ENCODE results near the gene HDAC9.
A peak's percentile ranks its signal among the peaks of the same experiment; 100 is the strongest.
"Not testable (repeated sequence)": the region's sequence is repeated elsewhere in the genome, so short reads cannot be mapped to it uniquely, and the experiment has no call there.

HDAC9 gene

GRCh38 chr7:18990700-18991099 is 495.2 kb downstream of the HDAC9 start:
- DNase-seq: not testable (repeated sequence)

DNA sequence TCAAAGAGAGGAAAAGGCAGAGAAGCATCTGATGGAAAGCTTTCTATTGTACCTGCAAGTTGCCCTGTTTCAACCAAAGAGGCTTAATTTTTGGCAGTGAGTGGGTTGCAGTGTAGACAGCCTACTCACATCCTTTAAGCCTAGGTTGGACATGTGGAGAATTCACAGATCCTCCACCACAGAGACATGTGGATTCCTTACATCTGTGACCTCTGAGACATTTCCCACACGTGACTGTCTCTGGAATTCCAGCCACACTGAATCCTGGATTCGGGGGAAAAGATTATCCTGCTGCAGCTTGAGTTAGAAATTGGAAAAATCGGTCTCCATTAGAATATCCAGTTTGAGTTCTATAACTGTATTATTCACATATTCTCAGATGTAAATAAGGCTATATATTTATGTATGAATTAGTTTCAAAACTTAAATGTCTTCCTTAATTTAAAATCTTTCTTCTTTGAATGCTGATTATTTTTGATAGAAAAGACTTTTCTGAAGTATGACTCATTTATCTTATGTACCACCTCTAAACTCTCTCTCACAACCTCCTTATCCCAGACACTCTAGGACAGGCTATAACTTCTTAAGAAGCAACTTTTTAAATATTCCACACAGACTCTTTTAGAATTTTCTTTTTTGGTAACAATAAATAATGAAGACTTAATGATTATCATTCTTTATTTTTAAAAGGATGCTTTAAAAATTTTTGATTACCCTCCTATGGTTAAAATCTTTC is 498.6 kb downstream of the HDAC9 start:
- DNase-seq: no peak

DNA sequence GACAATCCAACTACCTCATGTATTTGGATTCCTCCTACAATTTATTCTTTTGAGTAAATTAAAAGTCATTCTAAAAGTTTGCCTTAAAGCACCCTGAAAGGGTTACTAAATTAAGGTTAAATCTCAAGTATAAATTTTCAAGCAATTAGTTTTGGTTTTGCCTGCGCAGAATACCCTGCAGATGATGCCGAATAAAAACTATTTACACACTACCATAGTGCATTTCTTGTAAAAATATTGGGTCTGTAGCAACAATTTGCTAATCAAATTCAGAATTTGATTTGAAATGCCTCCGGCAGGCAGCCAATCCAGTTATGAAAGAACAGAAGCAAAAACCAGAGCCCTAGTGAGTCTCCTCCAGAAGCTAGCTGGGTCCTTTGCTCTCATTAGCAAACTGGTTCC is 499.7 kb downstream of the HDAC9 start:
- DNase-seq: no peak

DNA sequence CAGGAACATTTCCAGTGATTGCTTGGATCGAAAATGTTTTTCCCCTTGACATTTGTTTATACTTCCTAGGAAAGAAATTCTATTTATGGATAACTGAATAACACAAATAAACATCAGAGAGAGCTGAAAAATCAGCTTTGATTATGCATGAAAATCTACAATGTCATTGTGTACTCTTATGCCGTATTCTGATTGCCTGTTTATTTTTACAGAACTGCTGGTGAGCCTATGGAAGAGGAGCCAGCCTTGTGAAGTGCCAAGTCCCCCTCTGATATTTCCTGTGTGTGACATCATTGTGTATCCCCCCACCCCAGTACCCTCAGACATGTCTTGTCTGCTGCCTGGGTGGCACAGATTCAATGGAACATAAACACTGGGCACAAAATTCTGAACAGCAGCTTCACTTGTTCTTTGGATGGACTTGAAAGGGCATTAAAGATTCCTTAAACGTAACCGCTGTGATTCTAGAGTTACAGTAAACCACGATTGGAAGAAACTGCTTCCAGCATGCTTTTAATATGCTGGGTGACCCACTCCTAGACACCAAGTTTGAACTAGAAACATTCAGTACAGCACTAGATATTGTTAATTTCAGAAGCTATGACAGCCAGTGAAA is 500.4 kb downstream of the HDAC9 start:
- DNase-seq: no peak

DNA sequence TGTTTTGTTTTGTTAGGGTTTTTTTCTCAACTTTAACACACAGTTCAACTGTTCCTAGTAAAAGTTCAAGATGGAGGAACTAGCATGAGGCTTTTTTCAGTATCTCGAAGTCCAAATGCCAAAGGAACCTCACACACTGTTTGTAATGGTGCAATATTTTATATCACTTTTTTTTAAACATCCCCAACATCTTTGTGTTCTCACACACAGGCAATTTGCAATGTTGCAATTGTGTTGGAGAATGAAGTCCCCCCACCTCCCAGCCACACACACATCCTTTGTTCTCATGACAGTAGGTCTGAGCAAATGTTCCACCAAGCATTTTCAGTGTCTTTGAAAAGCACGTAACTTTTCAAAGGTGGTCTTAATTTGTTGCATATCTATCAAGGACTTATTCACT is 501.0 kb downstream of the HDAC9 start:
- no peak for DNase-seq

- DNase-seq: no peak
Observed at GRCh38 chr7:18997477-18998150, 502.1 kb downstream of the HDAC9 start.

DNA sequence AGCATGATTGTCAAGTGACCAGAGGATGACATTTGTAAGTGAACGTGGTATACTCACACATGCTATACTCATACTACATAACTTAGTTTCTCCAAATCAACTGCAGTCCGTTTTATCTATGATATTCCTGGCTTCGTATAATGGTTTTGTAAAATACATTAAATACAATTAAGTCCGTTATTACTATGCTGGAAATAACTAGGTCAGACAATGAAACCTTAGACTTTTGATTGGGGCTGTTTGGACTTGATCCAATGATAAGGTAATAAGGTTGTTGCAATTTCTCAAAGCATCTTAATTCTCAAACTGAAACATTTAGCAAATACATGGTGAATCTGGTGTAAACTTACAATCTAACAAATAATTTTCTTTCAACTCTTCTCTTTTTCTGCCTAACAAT is 504.9 kb downstream of the HDAC9 start:
- DNase-seq: no peak

DNA sequence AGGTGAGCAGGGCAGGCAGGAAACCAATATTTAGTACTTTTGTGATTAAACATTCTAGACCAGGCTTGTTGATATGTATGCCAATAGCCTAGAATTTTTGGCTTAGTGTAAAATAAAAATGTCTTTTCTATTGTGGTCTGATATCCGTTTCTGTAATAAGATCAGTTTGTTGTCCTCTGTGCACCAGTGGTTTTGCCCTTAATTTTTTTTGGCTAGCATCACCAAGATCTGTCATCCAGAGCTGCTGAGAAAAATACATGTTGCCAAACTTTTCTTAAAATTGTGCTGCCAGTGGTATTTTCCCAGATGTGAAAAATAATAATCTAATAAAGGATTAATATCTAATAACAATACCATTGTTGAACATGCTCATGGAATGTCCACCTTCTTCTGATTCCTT is 506.3 kb downstream of the HDAC9 start:
- no peak for DNase-seq

GRCh38 chr7:19009241-19009935 is 513.8 kb downstream of the HDAC9 start:
- DNase-seq: no peak

- DNase-seq: no peak
Observed at GRCh38 chr7:19009936-19010280, 514.4 kb downstream of the HDAC9 start.

DNA sequence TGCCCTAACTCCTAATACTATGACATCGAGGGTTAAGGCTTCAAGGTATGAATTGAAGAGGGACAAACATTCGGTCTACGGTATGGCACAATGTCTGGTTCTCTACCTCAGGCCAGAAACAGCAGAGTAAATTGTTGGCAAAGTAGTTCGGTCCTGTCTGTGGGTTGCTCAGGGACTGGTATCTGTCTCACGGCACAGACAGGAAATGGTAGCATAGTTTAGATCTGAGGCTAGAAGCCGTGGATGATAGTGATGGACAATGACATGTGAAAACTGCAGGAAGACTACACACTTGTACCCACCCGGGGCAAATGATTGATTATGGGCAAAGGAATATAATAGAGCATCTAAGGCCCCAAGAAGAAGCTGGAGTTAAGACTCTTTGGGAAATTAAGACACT is 515.7 kb downstream of the HDAC9 start:
- no peak for DNase-seq

GRCh38 chr7:19015098-19015497 is 519.5 kb downstream of the HDAC9 start:
- DNase-seq: no peak

DNA sequence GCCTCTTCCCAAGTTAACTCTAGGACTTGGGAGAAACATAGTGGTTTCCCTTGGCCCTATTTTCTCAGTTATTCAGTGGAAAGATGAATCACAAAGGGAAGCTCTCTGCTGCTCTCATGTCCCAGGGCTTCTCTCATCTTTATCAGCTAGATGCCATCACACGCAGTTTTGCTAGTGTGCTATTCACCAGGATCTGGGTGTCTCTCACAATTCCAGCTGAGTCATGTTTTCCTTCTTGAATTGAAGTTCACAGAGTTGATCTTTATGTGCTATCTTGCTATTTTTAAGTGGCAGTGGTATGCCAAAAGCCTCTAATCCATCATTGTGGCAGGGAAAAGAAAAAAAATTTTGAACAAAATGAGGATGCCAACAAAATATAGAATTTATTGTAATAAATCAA is 520.6 kb downstream of the HDAC9 start:
- DNase-seq: no peak

DNA sequence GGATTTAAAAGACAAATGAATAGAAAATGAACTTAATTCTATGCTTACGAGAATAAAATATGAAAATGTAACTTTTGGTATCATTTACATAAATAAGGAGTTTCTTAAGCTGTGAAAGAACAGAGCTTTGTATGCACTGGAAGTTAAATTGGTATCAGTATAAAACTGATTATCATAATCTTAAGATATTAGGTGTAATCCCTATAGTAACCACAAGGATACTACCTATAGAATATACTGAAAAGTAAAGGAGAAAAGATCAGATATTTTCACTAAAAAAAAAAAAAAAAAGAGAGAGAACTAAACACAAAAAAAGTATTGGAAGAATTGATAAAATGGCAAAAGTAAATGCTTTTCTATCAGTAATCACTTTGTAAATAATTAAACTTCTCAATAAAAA is 521.8 kb downstream of the HDAC9 start:
- no peak for DNase-seq

- DNase-seq: no peak
Observed at GRCh38 chr7:19020062-19020461, 524.5 kb downstream of the HDAC9 start.

DNA sequence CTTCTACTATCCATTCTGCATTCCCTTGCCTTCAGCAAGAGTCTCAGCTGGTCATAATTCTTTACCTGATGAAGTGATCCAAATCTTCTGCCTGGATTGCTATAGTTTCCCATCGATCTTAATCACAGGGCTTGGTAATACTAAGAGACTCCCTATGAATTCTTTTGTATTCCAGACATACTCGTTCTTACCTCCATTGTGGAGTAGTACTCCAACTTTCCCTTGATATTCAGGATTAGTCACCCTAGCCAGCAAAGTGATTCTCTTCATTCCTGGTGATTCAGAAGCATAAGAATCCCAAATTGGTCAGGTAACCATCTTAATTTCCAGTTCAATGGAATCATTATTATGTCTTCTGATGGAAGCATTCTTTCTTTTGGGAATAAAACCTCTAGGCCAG is 525.2 kb downstream of the HDAC9 start:
- DNase-seq: no peak

DNA sequence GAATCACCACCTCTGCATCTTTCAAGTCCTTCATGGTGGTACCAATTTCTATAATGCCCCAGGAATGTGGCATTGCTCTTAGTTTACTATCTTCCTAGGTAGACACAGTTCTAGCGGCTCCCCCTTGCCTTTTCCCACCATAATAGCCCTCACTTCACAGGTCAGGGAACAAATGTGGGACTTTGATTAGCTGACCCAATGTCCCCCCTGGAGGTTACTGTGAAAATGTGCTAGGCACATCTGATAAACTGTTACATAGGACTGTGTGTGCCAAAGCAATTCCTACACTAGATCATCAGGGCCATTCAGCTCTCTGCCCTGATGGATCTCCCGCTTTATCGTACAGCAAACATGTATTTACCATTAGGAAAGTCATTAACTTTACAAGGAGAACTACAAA is 527.9 kb downstream of the HDAC9 start:
- no peak for DNase-seq

- DNase-seq: no peak
Observed at GRCh38 chr7:19024261-19024660, 528.7 kb downstream of the HDAC9 start.

GRCh38 chr7:19026888-19027287 is 531.3 kb downstream of the HDAC9 start:
- DNase-seq: no peak

DNA sequence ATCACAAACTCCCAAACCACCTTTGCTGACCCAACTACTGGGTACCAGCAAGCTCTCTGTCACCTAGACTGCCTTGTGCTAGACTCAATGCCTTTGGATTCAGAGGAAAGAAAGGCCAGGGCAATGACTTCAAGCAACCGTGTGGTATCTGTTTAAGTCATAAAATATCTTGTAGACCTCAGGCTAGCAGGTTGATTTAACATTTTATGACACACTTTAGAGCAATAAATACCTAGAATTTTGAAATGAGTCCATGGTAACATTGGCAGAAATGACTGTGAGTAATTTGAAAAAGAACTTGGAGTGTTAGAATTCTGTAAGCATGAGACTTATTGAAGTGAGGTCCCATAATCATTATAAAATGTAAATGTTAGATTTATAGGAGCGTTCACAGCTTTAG is 534.7 kb downstream of the HDAC9 start:
- DNase-seq: no peak

- DNase-seq: not testable (repeated sequence)
Observed at GRCh38 chr7:19032942-19033341, 537.4 kb downstream of the HDAC9 start.

DNA sequence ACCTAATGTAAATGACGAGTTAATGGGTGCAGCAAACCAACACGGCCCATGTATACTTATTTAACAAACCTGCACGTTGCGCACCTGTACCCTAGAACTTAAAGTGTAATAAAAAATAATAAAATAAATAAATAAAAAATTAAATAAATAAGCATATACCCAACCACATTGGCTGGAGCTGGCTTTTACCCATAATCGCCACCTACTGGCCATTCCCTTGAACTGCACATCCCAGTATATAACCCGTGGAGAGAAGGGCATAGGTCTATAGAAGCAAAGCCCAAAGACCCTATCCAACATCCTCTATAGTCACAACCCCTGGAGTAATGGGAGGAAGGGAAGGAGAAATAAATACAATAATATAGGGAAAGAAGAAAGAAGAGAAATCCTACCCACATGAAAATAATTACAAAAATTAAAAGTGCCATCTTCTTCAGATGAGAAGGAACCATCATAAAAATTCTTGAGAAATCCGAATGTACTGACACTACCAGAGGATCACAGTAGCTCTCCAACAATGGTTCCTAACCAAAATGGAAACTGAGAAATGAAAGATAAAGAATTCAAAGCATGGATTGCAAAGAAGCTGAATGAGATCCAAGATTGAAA is 556.3 kb downstream of the HDAC9 start:
- DNase-seq: peak in 1 of 2 experiments; percentile 58
